ENCODE measurements around the gene EHBP1. TPM values are rescaled to one million over a fixed set of nuclear protein-coding genes. Genes with fewer than 3 reads are reported as not detected.

EHBP1 gene
- total RNA-seq, 4 donors from 2014 or later: 11.1 to 19.0 (median 15.4) TPM

DNA sequence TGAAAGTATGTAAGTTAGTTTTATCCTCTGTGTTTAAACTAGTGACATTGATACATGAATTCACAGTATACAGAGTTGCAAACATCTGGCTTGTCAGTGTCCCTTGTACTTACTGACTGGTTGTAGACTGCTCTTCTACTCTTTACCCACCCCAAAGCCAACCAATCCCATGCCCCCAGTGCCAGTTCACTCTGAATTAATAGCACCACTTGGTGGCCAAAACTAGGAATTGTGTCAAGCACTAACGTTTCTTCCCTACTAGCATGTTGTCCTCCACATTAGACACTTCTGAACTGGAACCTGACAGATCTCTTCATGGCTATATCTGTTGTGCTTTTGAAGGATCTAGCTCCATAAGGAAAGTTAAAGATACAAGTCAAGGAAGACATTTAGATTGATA, 317.9 kb downstream of the EHBP1 start:
- H3K4me3 ChIP-seq: no peak overlapping the region
- H3K36me3 ChIP-seq: no peaks in the 10 kb centered on the region
- no peaks in the 10 kb centered on the region for H3K9me3 ChIP-seq
- in situ Hi-C loops (cut with MboI; ENCODE audit: low sequenced_read_pairs in 4 of 4): no loop called here
- DNase-seq: no peak
- intact Hi-C loops (cut with DNase I; ENCODE audit: low total_unique reads): no loop called here
- ATAC-seq: no peak
- no peaks in the 10 kb centered on the region for H3K4me1 ChIP-seq
- no peak overlapping the region for H3K27ac ChIP-seq
- TF ChIP-seq, protein P1, sequence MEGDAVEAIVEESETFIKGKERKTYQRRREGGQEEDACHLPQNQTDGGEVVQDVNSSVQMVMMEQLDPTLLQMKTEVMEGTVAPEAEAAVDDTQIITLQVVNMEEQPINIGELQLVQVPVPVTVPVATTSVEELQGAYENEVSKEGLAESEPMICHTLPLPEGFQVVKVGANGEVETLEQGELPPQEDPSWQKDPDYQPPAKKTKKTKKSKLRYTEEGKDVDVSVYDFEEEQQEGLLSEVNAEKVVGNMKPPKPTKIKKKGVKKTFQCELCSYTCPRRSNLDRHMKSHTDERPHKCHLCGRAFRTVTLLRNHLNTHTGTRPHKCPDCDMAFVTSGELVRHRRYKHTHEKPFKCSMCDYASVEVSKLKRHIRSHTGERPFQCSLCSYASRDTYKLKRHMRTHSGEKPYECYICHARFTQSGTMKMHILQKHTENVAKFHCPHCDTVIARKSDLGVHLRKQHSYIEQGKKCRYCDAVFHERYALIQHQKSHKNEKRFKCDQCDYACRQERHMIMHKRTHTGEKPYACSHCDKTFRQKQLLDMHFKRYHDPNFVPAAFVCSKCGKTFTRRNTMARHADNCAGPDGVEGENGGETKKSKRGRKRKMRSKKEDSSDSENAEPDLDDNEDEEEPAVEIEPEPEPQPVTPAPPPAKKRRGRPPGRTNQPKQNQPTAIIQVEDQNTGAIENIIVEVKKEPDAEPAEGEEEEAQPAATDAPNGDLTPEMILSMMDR (IDR thresholded peaks at IDR 0.05 in 4 of 5, conservative IDR thresholded peaks at IDR 0.05 in 1 of 5): no peak
- no peak for TF ChIP-seq POLR2A (IDR thresholded peaks at IDR 0.05)
- no peaks in the 10 kb centered on the region for H3K27me3 ChIP-seq

DNA sequence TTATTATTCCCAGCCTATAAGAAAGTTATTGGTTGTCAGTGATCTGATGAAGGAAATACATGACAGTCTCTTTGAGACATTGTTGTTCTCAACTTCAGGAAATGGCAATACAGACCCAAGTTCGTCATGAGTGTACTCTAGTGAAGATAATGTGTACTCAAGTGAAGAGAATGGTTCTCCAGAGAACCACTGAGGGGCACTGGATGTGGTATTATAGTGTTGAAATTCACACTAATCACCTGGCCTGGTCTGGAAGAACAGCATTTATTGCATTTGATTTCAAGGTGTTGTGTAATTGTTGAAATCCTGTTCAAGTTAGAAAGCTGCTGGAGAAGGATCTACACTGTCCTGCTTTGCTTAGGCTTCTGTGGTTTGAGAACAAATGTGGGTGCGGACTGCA, 321.7 kb downstream of the EHBP1 start:
- in situ Hi-C loops (cut with MboI; ENCODE audit: low sequenced_read_pairs in 4 of 4): no loop called here
- ATAC-seq (no peak), DNase-seq (no peak)
- Histone ChIP-seq H3K36me3 (peaks cover 0 to 4% of the 10 kb centered on the region in 2 donors), H3K4me3 (no peak overlapping the region), H3K27me3 (no peaks in the 10 kb centered on the region), H3K27ac (no peak overlapping the region), H3K9me3 (no peaks in the 10 kb centered on the region), H3K4me1 (no peaks in the 10 kb centered on the region)
- intact Hi-C loops (cut with DNase I; ENCODE audit: low total_unique reads): no loop called here
- TF ChIP-seq, protein P1 (IDR thresholded peaks at IDR 0.05 in 4 of 5, conservative IDR thresholded peaks at IDR 0.05 in 1 of 5): no peak
- no peak for TF ChIP-seq POLR2A (IDR thresholded peaks at IDR 0.05)

DNA sequence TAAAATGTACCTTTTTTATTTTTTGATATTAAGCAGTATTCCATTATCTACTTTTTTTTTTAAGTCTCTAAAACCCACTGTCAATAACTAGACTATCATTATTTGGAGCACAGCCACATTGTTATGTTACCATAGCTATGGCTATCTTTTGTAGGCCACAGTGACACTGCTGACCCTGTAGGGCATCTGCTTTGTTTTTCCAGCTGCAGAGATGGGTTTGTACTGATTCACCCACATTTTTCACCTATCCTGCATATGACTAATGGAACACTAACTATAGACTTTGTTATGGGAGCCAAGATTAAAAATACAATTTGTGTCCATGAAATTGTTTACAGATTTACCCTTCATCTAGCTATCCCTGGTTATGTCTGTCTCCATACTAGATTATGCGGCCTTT, 323.5 kb downstream of the EHBP1 start:
- intact Hi-C loops (cut with DNase I; ENCODE audit: low total_unique reads) (no loop called here), in situ Hi-C loops (cut with MboI; ENCODE audit: low sequenced_read_pairs in 4 of 4) (no loop called here)
- TF ChIP-seq, protein P1 (IDR thresholded peaks at IDR 0.05 in 4 of 5, conservative IDR thresholded peaks at IDR 0.05 in 1 of 5): no peak
- TF ChIP-seq POLR2A (IDR thresholded peaks at IDR 0.05): no peak
- no peak overlapping the region for H3K4me3 ChIP-seq
- DNase-seq: no peak
- no peaks in the 10 kb centered on the region for H3K9me3 ChIP-seq
- no peak for ATAC-seq
- no peak overlapping the region for H3K27ac ChIP-seq
- H3K4me1 ChIP-seq: no peaks in the 10 kb centered on the region
- H3K27me3 ChIP-seq: no peaks in the 10 kb centered on the region
- peaks cover 0 to 4% of the 10 kb centered on the region in 2 donors for H3K36me3 ChIP-seq

DNA sequence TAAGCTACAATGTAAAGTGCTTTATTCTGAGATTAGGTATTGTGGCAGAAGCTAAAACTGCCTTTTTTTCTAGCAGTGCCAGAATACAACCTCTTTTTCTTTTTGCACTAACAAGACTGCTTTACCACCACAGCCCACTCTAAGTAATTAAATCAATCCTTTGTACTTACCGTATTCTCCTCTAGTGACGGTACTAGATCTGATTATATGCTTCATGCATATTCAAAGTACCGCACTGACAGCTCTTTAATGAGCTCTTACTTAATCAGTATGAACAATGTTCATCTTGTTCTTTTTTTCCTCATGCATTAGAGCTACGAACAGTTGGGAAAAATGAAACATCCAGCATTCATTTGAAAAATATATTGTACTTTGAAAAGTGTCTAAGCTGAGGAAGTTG, 329.0 kb downstream of the EHBP1 start:
- Histone ChIP-seq H3K4me1 (no peaks in the 10 kb centered on the region), H3K27me3 (no peaks in the 10 kb centered on the region), H3K27ac (no peak overlapping the region), H3K9me3 (no peaks in the 10 kb centered on the region), H3K36me3 (no peaks in the 10 kb centered on the region), H3K4me3 (no peak overlapping the region)
- TF ChIP-seq, protein P1 (IDR thresholded peaks at IDR 0.05 in 4 of 5, conservative IDR thresholded peaks at IDR 0.05 in 1 of 5): no peak
- no peak for TF ChIP-seq POLR2A (IDR thresholded peaks at IDR 0.05)
- no peak for ATAC-seq
- intact Hi-C loops (cut with DNase I; ENCODE audit: low total_unique reads) (no loop called here), in situ Hi-C loops (cut with MboI; ENCODE audit: low sequenced_read_pairs in 4 of 4) (no loop called here)
- no peak for DNase-seq

DNA sequence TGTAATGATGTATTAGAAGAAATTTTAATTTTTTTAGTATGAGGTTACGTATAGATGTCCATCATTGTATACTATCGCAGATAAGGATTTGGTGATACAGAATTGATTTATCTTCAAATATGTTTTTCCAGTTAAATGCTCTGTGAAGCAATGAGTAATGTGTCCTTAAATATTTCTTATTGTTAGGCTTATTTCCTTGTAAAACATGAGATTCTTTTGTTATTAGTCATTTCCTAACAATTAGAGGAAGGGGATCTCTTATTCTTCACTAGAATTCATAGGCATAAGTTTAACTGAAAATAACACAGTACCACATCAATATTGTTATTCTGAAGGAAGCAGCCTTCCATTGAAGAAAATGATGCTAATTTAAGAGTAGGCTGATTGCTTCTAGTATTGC, 329.7 kb downstream of the EHBP1 start:
- no peaks in the 10 kb centered on the region for H3K36me3 ChIP-seq
- no peaks in the 10 kb centered on the region for H3K4me1 ChIP-seq
- H3K4me3 ChIP-seq: no peak overlapping the region
- ATAC-seq (no peak), DNase-seq (no peak)
- H3K9me3 ChIP-seq: no peaks in the 10 kb centered on the region
- intact Hi-C loops (cut with DNase I; ENCODE audit: low total_unique reads) (no loop called here), in situ Hi-C loops (cut with MboI; ENCODE audit: low sequenced_read_pairs in 4 of 4) (no loop called here)
- no peak overlapping the region for H3K27ac ChIP-seq
- no peak for TF ChIP-seq POLR2A (IDR thresholded peaks at IDR 0.05)
- TF ChIP-seq, protein P1 (IDR thresholded peaks at IDR 0.05 in 4 of 5, conservative IDR thresholded peaks at IDR 0.05 in 1 of 5): no peak
- no peaks in the 10 kb centered on the region for H3K27me3 ChIP-seq

Data from gastrocnemius medialis (tissue), 4 donors.